ENCODE data around the gene LGALS16. TPM values are rescaled to one million over a fixed set of nuclear protein-coding genes. Genes with fewer than 3 reads are reported as not detected.
"Not testable (repeated sequence)": the region's sequence is repeated elsewhere in the genome, so short reads cannot be mapped to it uniquely, and the experiment has no call there.

Gene LGALS16
- total and polyA plus RNA-seq, 5 donors from 2014 or later = not detected

GRCh38 chr19:39688637-39689036 is 32.9 kb downstream of the LGALS16 start:
- not testable (repeated sequence) for DNase-seq; H3K27ac Mint-ChIP-seq; H3K4me1 Mint-ChIP-seq; H3K4me3 Mint-ChIP-seq; H3K9me3 ChIP-seq (ENCODE audit: control insufficient read depth in 2 of 2, low read length in 2 of 2); H3K36me3 ChIP-seq (ENCODE audit: control insufficient read depth, insufficient read depth, low read length); H3K27ac ChIP-seq (ENCODE audit: insufficient read depth, low read length, poor library complexity, severe bottlenecking); H3K4me3 ChIP-seq (ENCODE audit: low read depth, low read length); ATAC-seq (ENCODE audit: low read depth in 2 of 2); H3K4me1 ChIP-seq (ENCODE audit: control insufficient read depth, insufficient read depth, low read length, poor library complexity, severe bottlenecking); H3K36me3 Mint-ChIP-seq; H3K27me3 ChIP-seq (ENCODE audit: control insufficient read depth, insufficient read depth, low read length)
- Mint-ChIP-seq H3K27me3 (peaks cover 16% of the 10 kb centered on the region), H3K9me3 (peaks cover 0 to 11% (median 2%) of the 10 kb centered on the region in 7 donors)

- Mint-ChIP-seq H3K9me3 (peaks cover 0 to 11% (median 1%) of the 10 kb centered on the region in 7 donors), H3K27ac (no peak overlapping the region), H3K4me1 (no peaks in the 10 kb centered on the region), H3K4me3 (no peak overlapping the region), H3K27me3 (peaks cover 25% of the 10 kb centered on the region), H3K36me3 (peaks cover 6% of the 10 kb centered on the region)
- Histone ChIP-seq H3K36me3 (ENCODE audit: control insufficient read depth, insufficient read depth, low read length) (no peaks in the 10 kb centered on the region), H3K4me3 (ENCODE audit: low read depth, low read length) (no peak overlapping the region), H3K27ac (ENCODE audit: insufficient read depth, low read length, poor library complexity, severe bottlenecking) (no peak overlapping the region), H3K27me3 (ENCODE audit: control insufficient read depth, insufficient read depth, low read length) (peaks cover 8% of the 10 kb centered on the region), H3K9me3 (ENCODE audit: control insufficient read depth in 2 of 2, low read length in 2 of 2) (peaks cover 0 to 2% of the 10 kb centered on the region in 2 experiments), H3K4me1 (ENCODE audit: control insufficient read depth, insufficient read depth, low read length, poor library complexity, severe bottlenecking) (no peaks in the 10 kb centered on the region)
- DNase-seq (no peak), ATAC-seq (ENCODE audit: low read depth in 2 of 2) (no peak)
Observed at GRCh38 chr19:39692166-39692565, 36.5 kb downstream of the LGALS16 start.

- no peak overlapping the region for H3K4me3 Mint-ChIP-seq
- Histone ChIP-seq H3K36me3 (ENCODE audit: control insufficient read depth, insufficient read depth, low read length) (no peaks in the 10 kb centered on the region), H3K27ac (ENCODE audit: insufficient read depth, low read length, poor library complexity, severe bottlenecking) (no peak overlapping the region), H3K9me3 (ENCODE audit: control insufficient read depth in 2 of 2, low read length in 2 of 2) (peaks cover 0 to 2% of the 10 kb centered on the region in 2 experiments), H3K27me3 (ENCODE audit: control insufficient read depth, insufficient read depth, low read length) (peaks cover 11% of the 10 kb centered on the region), H3K4me3 (ENCODE audit: low read depth, low read length) (no peak overlapping the region), H3K4me1 (ENCODE audit: control insufficient read depth, insufficient read depth, low read length, poor library complexity, severe bottlenecking) (no peaks in the 10 kb centered on the region)
- no peak for ATAC-seq (ENCODE audit: low read depth in 2 of 2)
- H3K27me3 Mint-ChIP-seq = peaks cover 25% of the 10 kb centered on the region
- DNase-seq = no peak
- peaks cover 0 to 11% (median 1%) of the 10 kb centered on the region in 7 donors for H3K9me3 Mint-ChIP-seq
- H3K27ac Mint-ChIP-seq = no peak overlapping the region
- no peaks in the 10 kb centered on the region for H3K4me1 Mint-ChIP-seq
- H3K36me3 Mint-ChIP-seq = peaks cover 6% of the 10 kb centered on the region
Observed at GRCh38 chr19:39692822-39693221, 37.1 kb downstream of the LGALS16 start.

- H3K27ac Mint-ChIP-seq = no peak overlapping the region
- DNase-seq (no peak), ATAC-seq (ENCODE audit: low read depth in 2 of 2) (no peak)
- Histone ChIP-seq H3K9me3 (ENCODE audit: control insufficient read depth in 2 of 2, low read length in 2 of 2) (no peaks in the 10 kb centered on the region), H3K4me3 (ENCODE audit: low read depth, low read length) (no peak overlapping the region), H3K36me3 (ENCODE audit: control insufficient read depth, insufficient read depth, low read length) (no peaks in the 10 kb centered on the region), H3K4me1 (ENCODE audit: control insufficient read depth, insufficient read depth, low read length, poor library complexity, severe bottlenecking) (no peaks in the 10 kb centered on the region), H3K27ac (ENCODE audit: insufficient read depth, low read length, poor library complexity, severe bottlenecking) (no peak overlapping the region), H3K27me3 (ENCODE audit: control insufficient read depth, insufficient read depth, low read length) (peaks cover 13% of the 10 kb centered on the region)
- no peak overlapping the region for H3K4me3 Mint-ChIP-seq
- H3K36me3 Mint-ChIP-seq = peaks cover 6% of the 10 kb centered on the region
- peaks cover 15% of the 10 kb centered on the region for H3K27me3 Mint-ChIP-seq
- no peaks in the 10 kb centered on the region for H3K4me1 Mint-ChIP-seq
- H3K9me3 Mint-ChIP-seq = peaks cover 0 to 6% (median 0%) of the 10 kb centered on the region in 7 donors
Observed at GRCh38 chr19:39695759-39696158, 40.0 kb downstream of the LGALS16 start.

- ATAC-seq (ENCODE audit: low read depth in 2 of 2) (no peak), DNase-seq (no peak)
- no peaks in the 10 kb centered on the region for H3K9me3 ChIP-seq (ENCODE audit: control insufficient read depth in 2 of 2, low read length in 2 of 2)
- H3K27me3 Mint-ChIP-seq = peaks cover 15% of the 10 kb centered on the region
- H3K4me3 Mint-ChIP-seq = no peak overlapping the region
- H3K9me3 Mint-ChIP-seq = peaks cover 0 to 6% (median 0%) of the 10 kb centered on the region in 7 donors
- H3K27ac Mint-ChIP-seq = no peak overlapping the region
- no peaks in the 10 kb centered on the region for H3K4me1 Mint-ChIP-seq
- H3K36me3 ChIP-seq (ENCODE audit: control insufficient read depth, insufficient read depth, low read length) = no peaks in the 10 kb centered on the region
- H3K36me3 Mint-ChIP-seq = peaks cover 6% of the 10 kb centered on the region
- H3K27ac ChIP-seq (ENCODE audit: insufficient read depth, low read length, poor library complexity, severe bottlenecking) = no peak overlapping the region
- H3K4me3 ChIP-seq (ENCODE audit: low read depth, low read length) = no peak overlapping the region
- no peaks in the 10 kb centered on the region for H3K4me1 ChIP-seq (ENCODE audit: control insufficient read depth, insufficient read depth, low read length, poor library complexity, severe bottlenecking)
- H3K27me3 ChIP-seq (ENCODE audit: control insufficient read depth, insufficient read depth, low read length) = peaks cover 13% of the 10 kb centered on the region
Observed at GRCh38 chr19:39696387-39696786, 40.7 kb downstream of the LGALS16 start.

- H3K27me3 Mint-ChIP-seq = peaks cover 17% of the 10 kb centered on the region
- ATAC-seq (ENCODE audit: low read depth in 2 of 2) (no peak), DNase-seq (no peak)
- peaks cover 11% of the 10 kb centered on the region for H3K27me3 ChIP-seq (ENCODE audit: control insufficient read depth, insufficient read depth, low read length)
- H3K27ac ChIP-seq (ENCODE audit: insufficient read depth, low read length, poor library complexity, severe bottlenecking) = no peak overlapping the region
- H3K27ac Mint-ChIP-seq = no peak overlapping the region
- H3K36me3 Mint-ChIP-seq = no peaks in the 10 kb centered on the region
- H3K4me1 Mint-ChIP-seq = no peaks in the 10 kb centered on the region
- no peaks in the 10 kb centered on the region for H3K9me3 ChIP-seq (ENCODE audit: control insufficient read depth in 2 of 2, low read length in 2 of 2)
- no peaks in the 10 kb centered on the region for H3K36me3 ChIP-seq (ENCODE audit: control insufficient read depth, insufficient read depth, low read length)
- H3K9me3 Mint-ChIP-seq = peaks cover 0 to 3% (median 0%) of the 10 kb centered on the region in 7 donors
- H3K4me3 Mint-ChIP-seq = no peak overlapping the region
- no peak overlapping the region for H3K4me3 ChIP-seq (ENCODE audit: low read depth, low read length)
- H3K4me1 ChIP-seq (ENCODE audit: control insufficient read depth, insufficient read depth, low read length, poor library complexity, severe bottlenecking) = no peaks in the 10 kb centered on the region
Observed at GRCh38 chr19:39698535-39698934, 42.8 kb downstream of the LGALS16 start.

- peaks cover 8% of the 10 kb centered on the region for H3K27me3 ChIP-seq (ENCODE audit: control insufficient read depth, insufficient read depth, low read length)
- Mint-ChIP-seq H3K9me3 (no peaks in the 10 kb centered on the region), H3K36me3 (no peaks in the 10 kb centered on the region), H3K4me1 (peaks cover 0 to 14% (median 9%) of the 10 kb centered on the region in 4 donors), H3K27me3 (peaks cover 9% of the 10 kb centered on the region), H3K4me3 (no peak overlapping the region), H3K27ac (no peak overlapping the region)
- H3K4me1 ChIP-seq (ENCODE audit: control insufficient read depth, insufficient read depth, low read length, poor library complexity, severe bottlenecking) = no peaks in the 10 kb centered on the region
- no peak overlapping the region for H3K27ac ChIP-seq (ENCODE audit: insufficient read depth, low read length, poor library complexity, severe bottlenecking)
- DNase-seq = no peak
- H3K4me3 ChIP-seq (ENCODE audit: low read depth, low read length) = no peak overlapping the region
- no peaks in the 10 kb centered on the region for H3K36me3 ChIP-seq (ENCODE audit: control insufficient read depth, insufficient read depth, low read length)
- no peak for ATAC-seq (ENCODE audit: low read depth in 2 of 2)
- no peaks in the 10 kb centered on the region for H3K9me3 ChIP-seq (ENCODE audit: control insufficient read depth in 2 of 2, low read length in 2 of 2)
Observed at GRCh38 chr19:39701291-39701690, 45.6 kb downstream of the LGALS16 start.

GRCh38 chr19:39704181-39705044 is 48.7 kb downstream of the LGALS16 start, which contains the start of gene LGALS14:
Gene LGALS14 (plus strand): TSS chr19:39704481. CDS start chr19:39704529, 48 bp downstream.
- no peaks in the 10 kb centered on the region for H3K9me3 Mint-ChIP-seq
- H3K4me3 Mint-ChIP-seq = no peak within 1 kb of the TSS
- no peaks in the 10 kb centered on the region for H3K36me3 ChIP-seq (ENCODE audit: control insufficient read depth, insufficient read depth, low read length)
- H3K4me1 ChIP-seq (ENCODE audit: control insufficient read depth, insufficient read depth, low read length, poor library complexity, severe bottlenecking) = no peaks in the 10 kb centered on the region
- peaks cover 0 to 14% (median 11%) of the 10 kb centered on the region in 4 donors for H3K4me1 Mint-ChIP-seq
- no peak within 1 kb of the TSS for H3K4me3 ChIP-seq (ENCODE audit: low read depth, low read length)
- peaks cover 7% of the 10 kb centered on the region for H3K27me3 Mint-ChIP-seq
- H3K36me3 Mint-ChIP-seq = no peaks in the 10 kb centered on the region
- ATAC-seq (ENCODE audit: low read depth in 2 of 2) (no peak), DNase-seq (no peak)
- no peaks in the 10 kb centered on the region for H3K9me3 ChIP-seq (ENCODE audit: control insufficient read depth in 2 of 2, low read length in 2 of 2)
- no peak within 1 kb of the TSS for H3K27ac ChIP-seq (ENCODE audit: insufficient read depth, low read length, poor library complexity, severe bottlenecking)
- H3K27me3 ChIP-seq (ENCODE audit: control insufficient read depth, insufficient read depth, low read length) = peaks cover 3% of the 10 kb centered on the region
- H3K27ac Mint-ChIP-seq = peak within 1 kb of the TSS in 1 of 3 donors; percentile 42
